CD4-positive, alpha-beta T cell treated with Interleukin-10 for 1 hour (primary cell): Measurements from ENCODE around the gene OSGEP.

Experiments used
- DNase-seq: peaks from one replicate; pipeline ENCODE4 v3.0.0-alpha.2; 2020

The OSGEP gene

GRCh38 chr14:20454516-20455354 is at the start of gene OSGEP, which contains the start of gene APEX1:
Gene OSGEP (minus strand): TSS chr14:20454812. CDS start chr14:20454683, 129 bp downstream.
Gene APEX1 (plus strand): TSS chr14:20455226. CDS start chr14:20455646, 420 bp downstream.
- DNase-seq: peak; percentile 98

- no peak for DNase-seq
These were observed 49.3 kb upstream of the OSGEP start for GRCh38 chr14:20503898-20504297.

GRCh38 chr14:20501346-20501745 is 46.7 kb upstream of the OSGEP start:
- DNase-seq: no peak

- no peak for DNase-seq
These were observed 45.3 kb upstream of the OSGEP start for GRCh38 chr14:20499881-20500280.

GRCh38 chr14:20499108-20499507 is 44.5 kb upstream of the OSGEP start:
- no peak for DNase-seq

GRCh38 chr14:20498622-20499021 is 44.0 kb upstream of the OSGEP start:
- no peak for DNase-seq

- DNase-seq: no peak
These were observed 40.5 kb upstream of the OSGEP start for GRCh38 chr14:20494935-20495766.

- no peak for DNase-seq
These were observed 39.0 kb upstream of the OSGEP start for GRCh38 chr14:20493634-20494033.

- DNase-seq: no peak
These were observed 37.9 kb upstream of the OSGEP start for GRCh38 chr14:20492486-20492885.

GRCh38 chr14:20490563-20490962 is 36.0 kb upstream of the OSGEP start:
- no peak for DNase-seq

GRCh38 chr14:20489093-20489994 is 34.7 kb upstream of the OSGEP start:
- peak; percentile 28 for DNase-seq

- DNase-seq: no peak
These were observed 32.7 kb upstream of the OSGEP start for GRCh38 chr14:20487396-20487725.

- no peak for DNase-seq
These were observed 32.2 kb upstream of the OSGEP start for GRCh38 chr14:20486684-20487395.

- DNase-seq: no peak
These were observed 31.3 kb upstream of the OSGEP start for GRCh38 chr14:20485900-20486299.

GRCh38 chr14:20482382-20482781 is 27.8 kb upstream of the OSGEP start:
- no peak for DNase-seq

GRCh38 chr14:20478894-20479293 is 24.3 kb upstream of the OSGEP start:
- no peak for DNase-seq

- DNase-seq: peak; percentile 51
These were observed 22.7 kb upstream of the OSGEP start for GRCh38 chr14:20477211-20477876.

GRCh38 chr14:20476776-20477175 is 22.2 kb upstream of the OSGEP start:
- no peak for DNase-seq

GRCh38 chr14:20472536-20473169 is 18.0 kb upstream of the OSGEP start:
- no peak for DNase-seq

- DNase-seq: no peak
These were observed 15.9 kb upstream of the OSGEP start for GRCh38 chr14:20470603-20470901.

GRCh38 chr14:20469890-20470602 is 15.4 kb upstream of the OSGEP start:
- peak; percentile 57 for DNase-seq
